SK-N-SH (cell line): Measurements from ENCODE around the gene RBM20. TPM values are rescaled to one million over a fixed set of nuclear protein-coding genes. Genes with fewer than 3 reads are reported as not detected.
A peak's percentile ranks its signal among the peaks of the same experiment; 100 is the strongest.

Source experiments
- CTCF ChIA-PET: fragments of 300-600, 350-600 bp; formaldehyde crosslinking; extraction: SDS; loops from one replicate; lab custom pipeline; 2021; lab: Yijun Ruan, JAX
- POLR2A ChIA-PET: fragments of 350-600 bp; sonication (Branson Sonifier 250); formaldehyde crosslinking; extraction: SDS; loops from one replicate; lab custom pipeline; 2020; ENCODE audit warnings: antibody characterized with exemption, inconsistent platforms; lab: Yijun Ruan, JAX
- DNase-seq: peaks from one replicate; pipeline ENCODE4 v3.0.0; 2012
- H2AFZ ChIP-seq: fragments of 200-600 bp; sonication (generic); 2 replicates; pipeline ENCODE4 v1.8.1; 2016; ENCODE audit warnings: antibody characterized with exemption, mild to moderate bottlenecking, low read depth
- H3F3A ChIP-seq: fragments of 200-600 bp; sonication (generic); replicated peaks from 2 replicates; pipeline ENCODE3; 2016; ENCODE audit warnings: antibody characterized with exemption, mild to moderate bottlenecking; ENCODE audit not compliant: insufficient read depth
- H3K27ac ChIP-seq, 2 experiments: fragments of 200-500 bp in 1 of 2; fragments of 200-600 bp in 1 of 2; sonication (Bioruptor generic) in 1 of 2; sonication (generic), shearing (Covaris generic) in 1 of 2; 2 replicates each; pipeline versions ENCODE4 v1.5.1 to v1.6.1; 2014 to 2016; ENCODE audit warnings: low read depth in 2 of 2, inconsistent platforms in 1 of 2, low read length in 1 of 2, mild to moderate bottlenecking in 1 of 2, mixed read lengths in 1 of 2
- H3K27me3 ChIP-seq: fragments of 200-600 bp; sonication (generic), shearing (Covaris generic); 2 replicates; pipeline ENCODE4 v1.6.1; 2016; ENCODE audit warnings: mixed run types; ENCODE audit not compliant: insufficient read depth
- H3K36me3 ChIP-seq, 2 experiments: fragments of 200-500 bp in 1 of 2; fragments of 200-600 bp in 1 of 2; sonication (Bioruptor generic) in 1 of 2; sonication (generic) in 1 of 2; replicated peaks in 1 of 2; 2 replicates each; pipeline versions ENCODE3 to v1.5.1; 2014 to 2016; ENCODE audit warnings: low read length in 1 of 2, mild to moderate bottlenecking in 1 of 2; ENCODE audit not compliant: insufficient read depth in 2 of 2, control insufficient read depth in 1 of 2
- H3K4me1 ChIP-seq, 2 experiments: fragments of 200-500 bp in 1 of 2; fragments of 200-600 bp in 1 of 2; sonication (Bioruptor generic) in 1 of 2; sonication (generic), shearing (Covaris generic) in 1 of 2; 2 replicates each; pipeline versions ENCODE4 v1.5.1 to v1.6.1; 2014 to 2016; ENCODE audit warnings: low read depth in 1 of 2, low read length in 1 of 2, mixed run types in 1 of 2; ENCODE audit not compliant: insufficient read depth in 2 of 2, control insufficient read depth in 1 of 2
- H3K4me2 ChIP-seq: fragments of 200-600 bp; sonication (generic), shearing (Covaris generic); 2 replicates; pipeline ENCODE4 v1.6.1; 2017; ENCODE audit warnings: mixed run types
- H3K4me3 ChIP-seq, 2 experiments: fragments of 200-500 bp in 1 of 2; fragments of 200-600 bp in 1 of 2; sonication (Bioruptor generic) in 1 of 2; sonication (generic), shearing (Covaris generic) in 1 of 2; 2 replicates each; pipeline versions ENCODE4 v1.5.1 to v1.8.1; 2014 to 2016; ENCODE audit warnings: low read depth in 2 of 2, inconsistent platforms in 1 of 2, low read length in 1 of 2, mild to moderate bottlenecking in 1 of 2, mixed read lengths in 1 of 2, moderate library complexity in 1 of 2
- H3K79me2 ChIP-seq: fragments of 200-600 bp; sonication (generic); 2 replicates; pipeline ENCODE4 v1.8.1; 2017; ENCODE audit warnings: mild to moderate bottlenecking; ENCODE audit not compliant: insufficient read depth
- H3K9ac ChIP-seq: fragments of 200-600 bp; sonication (generic); 2 replicates; pipeline ENCODE4 v1.6.1; 2017; ENCODE audit warnings: mixed run types
- H3K9me2 ChIP-seq: fragments of 200-600 bp; sonication (generic); 2 replicates; pipeline ENCODE4 v1.6.1; 2017; ENCODE audit warnings: mixed run types
- H3K9me3 ChIP-seq: fragments of 200-600 bp; sonication (generic); 2 replicates; pipeline ENCODE4 v1.6.1; 2017; ENCODE audit warnings: mixed run types, mild to moderate bottlenecking, moderate library complexity
- H4K20me1 ChIP-seq: fragments of 200-600 bp; sonication (generic); 2 replicates; pipeline ENCODE4 v1.6.1; 2017; ENCODE audit warnings: mild to moderate bottlenecking, mixed run types; ENCODE audit not compliant: insufficient read depth
- CHD2 ChIP-seq: fragments of 150-350 bp; IDR thresholded peaks from 2 replicates; pipeline ENCODE4 v1.6.1; 2018; ENCODE audit warnings: low read length; ENCODE audit not compliant: partially characterized antibody
- EZH2phosphoT487 ChIP-seq: fragments of 200-600 bp; sonication (generic); IDR thresholded peaks from 2 replicates; pipeline ENCODE4 v1.6.1; 2017; ENCODE audit warnings: low read depth, mixed run types, mild to moderate bottlenecking, antibody characterized with exemption, moderate library complexity, borderline replicate concordance
- FOSL2 ChIP-seq: IDR thresholded peaks from 2 replicates; pipeline ENCODE4 v1.4.0; 2012; ENCODE audit warnings: low read depth, mild to moderate bottlenecking, moderate library complexity, borderline replicate concordance
- FOXM1 ChIP-seq: IDR thresholded peaks from 2 replicates; pipeline ENCODE4 v1.4.0; 2012; ENCODE audit warnings: low read depth, mild to moderate bottlenecking
- GABPA ChIP-seq: IDR thresholded peaks from 2 replicates; pipeline ENCODE4 v1.4.0; 2012; ENCODE audit warnings: low read depth, mild to moderate bottlenecking
- GATA2 ChIP-seq: sonication (generic); formaldehyde crosslinking; IDR thresholded peaks from 2 replicates; pipeline ENCODE4 v1.5.0; 2020; ENCODE audit warnings: mild to moderate bottlenecking, missing genetic modification reagents
- MAX ChIP-seq: IDR thresholded peaks from 2 replicates; pipeline ENCODE4 v1.4.0; 2012; ENCODE audit warnings: low read depth
- MEF2A ChIP-seq: IDR thresholded peaks from 2 replicates; pipeline ENCODE4 v1.4.0; 2012; ENCODE audit warnings: low read depth, borderline replicate concordance
- RAD21 ChIP-seq: IDR thresholded peaks from 2 replicates; pipeline ENCODE4 v1.6.1; 2012; ENCODE audit warnings: mild to moderate bottlenecking, low read length
- SIN3A ChIP-seq: IDR thresholded peaks from 2 replicates; pipeline ENCODE4 v1.6.1; 2012; ENCODE audit warnings: low read depth, mild to moderate bottlenecking, low read length, moderate library complexity, borderline replicate concordance
- SMC3 ChIP-seq: IDR thresholded peaks from 2 replicates; pipeline ENCODE4 v1.6.1; 2012; ENCODE audit warnings: low read depth, low read length, improper control_type of control experiment
- TAF1 ChIP-seq: IDR thresholded peaks from 2 replicates; pipeline ENCODE4 v1.6.1; 2012; ENCODE audit warnings: low read depth, mild to moderate bottlenecking, low read length, moderate library complexity, borderline replicate concordance
- TEAD4 ChIP-seq: IDR thresholded peaks from 2 replicates; pipeline ENCODE4 v1.4.0; 2012; ENCODE audit warnings: mild to moderate bottlenecking, borderline replicate concordance; ENCODE audit not compliant: insufficient read depth
- YY1 ChIP-seq: IDR thresholded peaks from 2 replicates; pipeline ENCODE4 v1.4.0; 2012; ENCODE audit warnings: low read depth, mild to moderate bottlenecking
- WGBS: methylation state at CpG from one replicate; pipeline ENCODE4 v1.1.6; 2017; ENCODE audit warnings: low lambda C conversion rate; 5-methylcytosine and 5-hydroxymethylcytosine counted together
- polyA plus RNA-seq, 3 experiments: library from polyadenylated mRNA; depleted of rRNA; stranded (reverse); fragments of >200 nt; gene quantifications; 2 replicates each; pipeline ENCODE4 v1.2.3, GENCODE V29; 2012
- TF ChIP-seq, protein P1 (sequence below): IDR thresholded peaks from 2 replicates; pipeline ENCODE4; 2012
- TF ChIP-seq, protein P2 (sequence below): fragments of 150-350 bp; IDR thresholded peaks from 2 replicates; pipeline ENCODE4 v1.6.1; 2017; ENCODE audit warnings: antibody characterized with exemption, low read length, low read depth, borderline replicate concordance

Gene RBM20
- polyA plus RNA-seq, 1 of the 3 experiments (the other 2 are of a cell fraction), result 0.64 TPM

- H3K79me2 ChIP-seq, result no peaks in the 10 kb centered on the region
- no peak for DNase-seq
- TF ChIP-seq FOXM1 (no peak), TAF1 (no peak), CHD2 (no peak)
- H3K4me3 ChIP-seq, result no peak overlapping the region
- H3K36me3 ChIP-seq, result peaks cover 30 to 32% of the 10 kb centered on the region in 2 experiments
- no peaks in the 10 kb centered on the region for H3K27me3 ChIP-seq
- H3K9me3 ChIP-seq, result no peaks in the 10 kb centered on the region
- no peak overlapping the region for H3K4me2 ChIP-seq
- 80% methylated on average over 6 of the region's 6 CpGs for WGBS
- POLR2A ChIA-PET, result no interaction called here
- H3K9me2 ChIP-seq, result no peaks in the 10 kb centered on the region
- H4K20me1 ChIP-seq, result no peaks in the 10 kb centered on the region
- H3K4me1 ChIP-seq, result peaks cover 0 to 8% of the 10 kb centered on the region in 2 experiments; a peak in 2 of 4 replicates
- no peak overlapping the region for H3K9ac ChIP-seq
- H3F3A ChIP-seq, result peaks cover 15% of the 10 kb centered on the region
- no peak overlapping the region for H2AFZ ChIP-seq
- no peak overlapping the region for H3K27ac ChIP-seq
- CTCF ChIA-PET, result interaction anchor here (0.6 to 4.5 kb wide), 23 partner anchors 8 to 1382 kb away, joined by 3 to 39 read pairs (median 4); partner anchors contain the start of genes ADRA2A and RBM20
These were observed 36.0 kb upstream of the RBM20 start for GRCh38 chr10:110608087-110608486.

DNA sequence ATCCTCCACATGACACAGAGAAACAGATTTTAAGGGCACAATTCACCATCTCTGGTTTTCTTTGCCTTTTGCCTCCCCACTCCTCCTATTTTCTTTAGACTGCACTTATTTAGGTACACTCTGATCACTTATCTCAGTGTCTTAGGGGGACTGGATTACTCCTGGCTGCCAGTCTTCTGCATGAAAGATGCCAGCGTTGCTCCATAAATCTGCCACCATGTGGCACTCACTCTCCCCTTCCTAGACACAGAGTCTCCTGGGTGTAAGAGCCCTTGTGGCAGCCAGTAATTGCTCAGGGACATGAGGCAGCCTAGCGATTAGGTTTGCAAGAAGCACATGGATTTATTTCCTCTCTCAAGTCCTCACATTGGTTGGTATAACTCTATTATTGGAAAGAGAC is 34.5 kb upstream of the RBM20 start:
- no peaks in the 10 kb centered on the region for H3K9me2 ChIP-seq
- no peaks in the 10 kb centered on the region for H3K9me3 ChIP-seq
- H2AFZ ChIP-seq, result no peak overlapping the region
- H3K9ac ChIP-seq, result no peak overlapping the region
- H3K4me3 ChIP-seq, result no peak overlapping the region
- H3K27ac ChIP-seq, result peak overlapping the region in 1 of 2 experiments; percentile 74; a peak in 2 of 4 replicates
- WGBS, result 4% methylated on average over 2 of the region's 2 CpGs
- H4K20me1 ChIP-seq, result no peaks in the 10 kb centered on the region
- H3K4me1 ChIP-seq, result peaks cover 0 to 8% of the 10 kb centered on the region in 2 experiments; a peak in 2 of 4 replicates
- DNase-seq, result peak; percentile 59
- peak; percentile 24; the same call in 1 of the 2 replicates for TF ChIP-seq SMC3
- TF ChIP-seq YY1, result no peak
- TF ChIP-seq RAD21, result peak; percentile 50
- TF ChIP-seq TAF1, result no peak
- TF ChIP-seq, protein P1, sequence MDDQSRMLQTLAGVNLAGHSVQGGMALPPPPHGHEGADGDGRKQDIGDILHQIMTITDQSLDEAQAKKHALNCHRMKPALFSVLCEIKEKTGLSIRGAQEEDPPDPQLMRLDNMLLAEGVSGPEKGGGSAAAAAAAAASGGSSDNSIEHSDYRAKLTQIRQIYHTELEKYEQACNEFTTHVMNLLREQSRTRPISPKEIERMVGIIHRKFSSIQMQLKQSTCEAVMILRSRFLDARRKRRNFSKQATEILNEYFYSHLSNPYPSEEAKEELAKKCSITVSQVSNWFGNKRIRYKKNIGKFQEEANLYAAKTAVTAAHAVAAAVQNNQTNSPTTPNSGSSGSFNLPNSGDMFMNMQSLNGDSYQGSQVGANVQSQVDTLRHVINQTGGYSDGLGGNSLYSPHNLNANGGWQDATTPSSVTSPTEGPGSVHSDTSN, result 0 out of 2 replicates have a peak, but pooled peaks have one; percentile 10
- no peak for TF ChIP-seq SIN3A
- peak; percentile 56; the same call in 1 of the 2 replicates for TF ChIP-seq GATA2
- H3K4me2 ChIP-seq, result no peak overlapping the region
- H3F3A ChIP-seq, result peaks cover 9% of the 10 kb centered on the region
- POLR2A ChIA-PET, result no interaction called here
- H3K27me3 ChIP-seq, result no peaks in the 10 kb centered on the region
- peaks cover 16 to 21% of the 10 kb centered on the region in 2 experiments for H3K36me3 ChIP-seq
- CTCF ChIA-PET, result interaction anchor here (0.7 to 4.5 kb wide), 15 partner anchors 10 to 297 kb away, joined by 3 to 39 read pairs (median 5); no protein-coding TSS in a partner anchor
- no peaks in the 10 kb centered on the region for H3K79me2 ChIP-seq

DNA sequence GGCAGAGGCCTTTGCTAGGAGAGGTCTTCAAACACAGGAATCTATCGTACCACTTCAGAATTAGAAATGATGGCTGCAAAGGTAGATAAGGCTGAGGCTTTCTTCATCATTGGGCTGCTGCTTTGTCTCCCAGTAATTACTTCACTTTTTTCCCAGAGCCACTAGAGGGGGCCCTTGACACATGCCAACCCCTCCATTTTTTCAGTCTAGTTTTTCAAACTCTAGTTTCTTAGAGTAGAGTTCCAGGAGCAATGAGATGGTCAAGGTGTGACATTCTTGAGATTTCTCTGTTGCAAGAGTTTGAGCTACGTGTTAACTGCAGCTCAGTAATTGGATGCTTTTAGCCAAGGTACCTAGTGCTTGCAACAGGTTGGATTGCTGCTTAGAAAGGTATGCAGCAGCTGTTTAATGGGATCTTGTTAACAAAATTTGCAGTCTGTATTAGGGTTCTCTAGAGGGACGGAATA is 33.8 kb upstream of the RBM20 start:
- peaks cover 9 to 13% of the 10 kb centered on the region in 2 experiments for H3K36me3 ChIP-seq
- no peak overlapping the region for H3K4me2 ChIP-seq
- peaks cover 0 to 11% of the 10 kb centered on the region in 2 experiments; a peak in 2 of 4 replicates for H3K4me1 ChIP-seq
- peaks cover 5% of the 10 kb centered on the region for H3F3A ChIP-seq
- CTCF ChIA-PET, result interaction anchor here (0.5 to 4.5 kb wide), 47 partner anchors 10 to 304 kb away, joined by 3 to 53 read pairs (median 4); partner anchors contain the start of gene RBM20
- no peak overlapping the region for H3K9ac ChIP-seq
- no peaks in the 10 kb centered on the region for H3K9me2 ChIP-seq
- H3K27me3 ChIP-seq, result no peaks in the 10 kb centered on the region
- POLR2A ChIA-PET, result no interaction called here
- no peaks in the 10 kb centered on the region for H3K9me3 ChIP-seq
- peak; percentile 69 for DNase-seq
- 2% methylated on average over 3 of the region's 3 CpGs for WGBS
- peak overlapping the region in 1 of 2 experiments; percentile 16; a peak in 1 of 4 replicates for H3K4me3 ChIP-seq
- peak overlapping the region in 1 of 2 experiments; percentile 74; a peak in 2 of 4 replicates for H3K27ac ChIP-seq
- no peaks in the 10 kb centered on the region for H4K20me1 ChIP-seq
- H2AFZ ChIP-seq, result no peak overlapping the region
- H3K79me2 ChIP-seq, result no peaks in the 10 kb centered on the region
- TF ChIP-seq TEAD4, result no peak
- TF ChIP-seq FOSL2, result no peak
- no peak for TF ChIP-seq FOXM1
- TF ChIP-seq GABPA, result no peak
- peak; percentile 82 for TF ChIP-seq SMC3
- TF ChIP-seq, protein P2, sequence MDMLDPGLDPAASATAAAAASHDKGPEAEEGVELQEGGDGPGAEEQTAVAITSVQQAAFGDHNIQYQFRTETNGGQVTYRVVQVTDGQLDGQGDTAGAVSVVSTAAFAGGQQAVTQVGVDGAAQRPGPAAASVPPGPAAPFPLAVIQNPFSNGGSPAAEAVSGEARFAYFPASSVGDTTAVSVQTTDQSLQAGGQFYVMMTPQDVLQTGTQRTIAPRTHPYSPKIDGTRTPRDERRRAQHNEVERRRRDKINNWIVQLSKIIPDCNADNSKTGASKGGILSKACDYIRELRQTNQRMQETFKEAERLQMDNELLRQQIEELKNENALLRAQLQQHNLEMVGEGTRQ, result no peak
- TF ChIP-seq EZH2phosphoT487, result no peak
- TF ChIP-seq CHD2, result peak; percentile 20
- no peak for TF ChIP-seq MEF2A
- TF ChIP-seq, protein P1, result no peak
- no peak for TF ChIP-seq MAX
